Measurements from ENCODE around the gene LOC101059915.
"Not testable (repeated sequence)": the region's sequence is repeated elsewhere in the genome, so short reads cannot be mapped to it uniquely, and the experiment has no call there.

LOC101059915 gene

DNA sequence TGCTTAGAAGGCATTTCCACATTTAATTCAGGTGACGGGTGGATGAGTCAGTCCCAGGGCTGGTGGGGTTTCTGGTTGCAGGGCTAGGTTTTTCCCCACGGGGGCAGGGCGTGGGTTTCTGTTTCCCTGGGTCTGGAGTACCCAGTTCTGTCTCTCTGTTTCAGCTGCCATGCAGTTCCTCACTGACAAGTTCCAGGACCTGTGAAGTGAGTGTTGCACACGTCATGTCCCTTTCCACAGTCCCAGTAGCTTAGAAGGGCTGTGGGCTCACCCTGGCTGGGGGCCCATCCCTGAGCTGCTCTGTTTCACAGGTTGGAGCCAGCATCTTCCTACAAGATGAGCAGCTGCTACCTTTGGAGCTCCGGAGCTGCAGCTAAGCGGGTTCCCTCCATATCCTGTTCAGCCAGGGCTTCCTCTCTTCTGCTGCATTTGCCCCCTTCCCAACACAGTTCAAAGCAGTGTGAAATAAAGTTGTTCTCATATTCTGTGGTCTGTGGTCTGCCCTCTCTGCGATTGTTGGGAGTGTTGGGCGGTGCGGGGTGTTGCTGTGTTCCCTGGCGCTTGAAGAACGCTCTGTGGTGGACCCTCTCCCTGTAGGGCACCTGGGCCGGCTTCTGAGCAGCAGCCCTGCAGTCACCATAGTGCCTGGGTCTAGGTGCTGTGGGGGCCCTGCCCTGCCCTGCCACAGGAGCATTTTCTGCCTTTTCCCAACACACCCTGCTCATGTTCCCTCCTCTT lies 3.9 kb downstream of the LOC101059915 start:
- H3K4me2 ChIP-seq (ENCODE audit: low read length): no peak overlapping the region
- no peak for TF ChIP-seq EZH2phosphoT487 (IDR thresholded peaks at IDR 0.05; ENCODE audit: borderline replicate concordance, low read length)
- TF ChIP-seq, protein P1, sequence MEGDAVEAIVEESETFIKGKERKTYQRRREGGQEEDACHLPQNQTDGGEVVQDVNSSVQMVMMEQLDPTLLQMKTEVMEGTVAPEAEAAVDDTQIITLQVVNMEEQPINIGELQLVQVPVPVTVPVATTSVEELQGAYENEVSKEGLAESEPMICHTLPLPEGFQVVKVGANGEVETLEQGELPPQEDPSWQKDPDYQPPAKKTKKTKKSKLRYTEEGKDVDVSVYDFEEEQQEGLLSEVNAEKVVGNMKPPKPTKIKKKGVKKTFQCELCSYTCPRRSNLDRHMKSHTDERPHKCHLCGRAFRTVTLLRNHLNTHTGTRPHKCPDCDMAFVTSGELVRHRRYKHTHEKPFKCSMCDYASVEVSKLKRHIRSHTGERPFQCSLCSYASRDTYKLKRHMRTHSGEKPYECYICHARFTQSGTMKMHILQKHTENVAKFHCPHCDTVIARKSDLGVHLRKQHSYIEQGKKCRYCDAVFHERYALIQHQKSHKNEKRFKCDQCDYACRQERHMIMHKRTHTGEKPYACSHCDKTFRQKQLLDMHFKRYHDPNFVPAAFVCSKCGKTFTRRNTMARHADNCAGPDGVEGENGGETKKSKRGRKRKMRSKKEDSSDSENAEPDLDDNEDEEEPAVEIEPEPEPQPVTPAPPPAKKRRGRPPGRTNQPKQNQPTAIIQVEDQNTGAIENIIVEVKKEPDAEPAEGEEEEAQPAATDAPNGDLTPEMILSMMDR (IDR thresholded peaks at IDR 0.05; ENCODE audit: low read depth, low read length, poor library complexity, severe bottlenecking): no peak
- no peaks in the 10 kb centered on the region for H3K9me2 ChIP-seq (replicated peaks; ENCODE audit: control insufficient read depth, low read length)
- H3K36me3 ChIP-seq (ENCODE audit: control insufficient read depth, low read length): no peaks in the 10 kb centered on the region
- H4K20me1 ChIP-seq (ENCODE audit: control insufficient read depth, insufficient read depth, low read depth, low read length): no peaks in the 10 kb centered on the region
- no peaks in the 10 kb centered on the region for H3F3A ChIP-seq (ENCODE audit: control insufficient read depth, insufficient read depth)
- no peaks in the 10 kb centered on the region for H3K79me2 ChIP-seq (ENCODE audit: control insufficient read depth, low read length)
- no peaks in the 10 kb centered on the region for H3K4me1 ChIP-seq (ENCODE audit: control insufficient read depth, low read length)
- H3K27me3 ChIP-seq (ENCODE audit: control insufficient read depth, low read length): no peaks in the 10 kb centered on the region
- H3K27ac ChIP-seq (ENCODE audit: low read depth, low read length): no peak overlapping the region
- no peaks in the 10 kb centered on the region for H3K9me3 ChIP-seq (ENCODE audit: control insufficient read depth, insufficient read depth, low read length)
- no peak overlapping the region for H3K4me3 ChIP-seq (ENCODE audit: low read length)

DNA sequence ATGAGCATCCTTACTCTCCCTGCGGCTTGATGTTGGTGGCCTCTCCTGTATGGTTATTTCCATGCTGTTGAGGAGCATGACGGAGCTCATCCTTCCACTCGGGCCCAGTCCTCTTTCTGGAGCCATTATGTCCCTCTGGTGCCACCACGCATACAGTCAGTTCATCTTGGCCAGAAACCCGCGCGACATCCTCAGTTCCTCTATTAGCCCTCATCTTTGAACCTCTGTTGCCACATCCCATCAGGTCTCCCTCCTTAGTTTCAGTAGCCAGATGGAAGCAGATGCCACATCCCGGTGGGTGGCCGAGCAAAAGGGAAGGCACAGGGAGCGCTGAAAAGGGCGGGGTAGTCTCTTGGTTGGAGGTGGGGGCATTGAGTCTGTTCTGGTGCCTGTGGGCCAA lies 4.6 kb downstream of the LOC101059915 start:
- Histone ChIP-seq H4K20me1 (ENCODE audit: control insufficient read depth, insufficient read depth, low read depth, low read length) (no peaks in the 10 kb centered on the region), H3K4me2 (ENCODE audit: low read length) (no peak overlapping the region), H3K4me1 (ENCODE audit: control insufficient read depth, low read length) (no peaks in the 10 kb centered on the region), H3K27me3 (ENCODE audit: control insufficient read depth, low read length) (no peaks in the 10 kb centered on the region), H3F3A (ENCODE audit: control insufficient read depth, insufficient read depth) (no peaks in the 10 kb centered on the region), H3K27ac (ENCODE audit: low read depth, low read length) (no peak overlapping the region), H3K36me3 (ENCODE audit: control insufficient read depth, low read length) (no peaks in the 10 kb centered on the region), H3K9me3 (ENCODE audit: control insufficient read depth, insufficient read depth, low read length) (no peaks in the 10 kb centered on the region), H3K4me3 (ENCODE audit: low read length) (no peak overlapping the region), H3K9me2 (replicated peaks; ENCODE audit: control insufficient read depth, low read length) (no peaks in the 10 kb centered on the region), H3K79me2 (ENCODE audit: control insufficient read depth, low read length) (no peaks in the 10 kb centered on the region)
- no peak for TF ChIP-seq EZH2phosphoT487 (IDR thresholded peaks at IDR 0.05; ENCODE audit: borderline replicate concordance, low read length)
- TF ChIP-seq, protein P1 (IDR thresholded peaks at IDR 0.05; ENCODE audit: low read depth, low read length, poor library complexity, severe bottlenecking): no peak

DNA sequence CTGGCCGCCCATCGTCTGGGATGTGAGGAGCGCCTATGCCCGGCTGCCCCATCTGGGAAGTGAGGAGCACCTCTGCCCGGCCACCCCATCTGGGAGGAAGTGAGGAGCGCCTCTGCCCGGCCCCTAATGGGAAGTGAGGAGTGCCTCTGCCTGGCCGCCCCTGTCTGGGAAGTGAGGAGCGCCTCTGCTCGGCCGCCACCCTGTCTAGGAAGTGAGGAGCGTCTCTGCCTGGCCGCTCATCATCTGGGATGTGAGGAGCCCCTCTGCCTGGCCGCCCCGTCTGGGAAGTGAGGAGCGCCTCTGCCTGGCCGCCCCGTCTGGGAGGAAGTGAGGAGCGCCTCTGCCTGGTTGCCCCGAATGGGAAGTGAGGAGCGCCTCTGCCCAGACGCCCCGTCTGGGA lies 8.3 kb downstream of the LOC101059915 start:
- not testable (repeated sequence) for H3F3A ChIP-seq (ENCODE audit: control insufficient read depth, insufficient read depth); H3K79me2 ChIP-seq (ENCODE audit: control insufficient read depth, low read length); H3K9me3 ChIP-seq (ENCODE audit: control insufficient read depth, insufficient read depth, low read length); H3K27ac ChIP-seq (ENCODE audit: low read depth, low read length); H3K4me3 ChIP-seq (ENCODE audit: low read length); H3K27me3 ChIP-seq (ENCODE audit: control insufficient read depth, low read length); H3K9me2 ChIP-seq (replicated peaks; ENCODE audit: control insufficient read depth, low read length); H3K4me2 ChIP-seq (ENCODE audit: low read length); H3K4me1 ChIP-seq (ENCODE audit: control insufficient read depth, low read length); H3K36me3 ChIP-seq (ENCODE audit: control insufficient read depth, low read length); H4K20me1 ChIP-seq (ENCODE audit: control insufficient read depth, insufficient read depth, low read depth, low read length)

DNA sequence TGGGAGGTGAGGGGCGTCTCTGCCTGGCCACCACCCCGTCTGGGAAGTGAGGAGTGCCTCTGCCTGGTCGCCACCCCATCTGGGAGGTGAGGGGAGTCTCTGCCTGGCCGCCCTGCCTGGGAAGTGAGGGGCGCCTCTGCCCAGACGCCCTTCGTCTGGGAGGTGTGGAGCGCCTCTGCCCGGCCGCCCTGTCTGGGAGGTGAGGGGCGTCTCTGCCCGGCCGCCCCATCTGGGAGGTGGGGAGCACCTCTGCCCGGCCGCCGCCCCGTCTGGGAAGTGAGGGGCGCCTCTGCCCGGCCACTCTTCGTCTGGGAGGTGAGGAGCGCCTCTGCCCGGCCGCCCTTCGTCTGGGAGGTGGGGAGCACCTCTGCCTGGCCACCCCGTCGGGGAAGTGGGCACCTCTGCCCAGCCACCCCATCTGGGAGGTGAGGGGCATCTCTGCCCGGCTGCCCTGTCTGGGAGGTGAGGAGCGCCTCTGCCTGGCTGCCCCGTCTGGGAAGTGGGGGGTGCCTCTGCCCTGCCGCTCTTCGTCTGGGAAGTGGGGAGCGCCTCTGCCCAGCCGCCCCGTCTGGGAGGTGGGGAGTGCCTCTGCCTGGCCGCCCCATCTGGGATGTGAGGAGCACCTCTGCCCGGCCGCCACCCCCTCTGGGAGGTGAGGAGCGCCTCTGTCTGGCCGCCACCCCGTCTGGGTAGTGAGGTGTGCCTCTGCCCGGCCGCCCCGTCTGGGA lies 8.9 kb downstream of the LOC101059915 start:
- not testable (repeated sequence) for H4K20me1 ChIP-seq (ENCODE audit: control insufficient read depth, insufficient read depth, low read depth, low read length); H3K9me3 ChIP-seq (ENCODE audit: control insufficient read depth, insufficient read depth, low read length); H3K27me3 ChIP-seq (ENCODE audit: control insufficient read depth, low read length); H3K27ac ChIP-seq (ENCODE audit: low read depth, low read length); H3K4me1 ChIP-seq (ENCODE audit: control insufficient read depth, low read length); H3K79me2 ChIP-seq (ENCODE audit: control insufficient read depth, low read length); H3K9me2 ChIP-seq (replicated peaks; ENCODE audit: control insufficient read depth, low read length); H3K36me3 ChIP-seq (ENCODE audit: control insufficient read depth, low read length); H3K4me2 ChIP-seq (ENCODE audit: low read length); H3K4me3 ChIP-seq (ENCODE audit: low read length); H3F3A ChIP-seq (ENCODE audit: control insufficient read depth, insufficient read depth)

DNA sequence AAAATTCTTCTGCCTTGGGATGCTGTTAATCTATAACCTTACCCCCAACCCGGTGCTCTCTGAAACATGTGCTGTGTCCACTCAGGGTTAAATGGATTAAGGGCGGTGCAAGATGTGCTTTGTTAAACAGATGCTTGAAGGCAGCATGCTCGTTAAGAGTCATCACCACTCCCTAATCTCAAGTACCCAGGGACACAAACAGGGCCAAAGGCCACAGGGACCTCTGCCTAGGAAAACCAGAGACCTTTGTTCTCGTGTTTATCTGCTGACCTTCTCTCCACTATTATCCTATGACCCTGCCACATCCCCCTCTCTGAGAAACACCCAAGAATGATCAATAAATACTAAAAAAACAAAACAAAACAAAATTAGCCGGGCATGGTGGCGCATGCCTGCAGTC lies 9.8 kb downstream of the LOC101059915 start:
- not testable (repeated sequence) for H3F3A ChIP-seq (ENCODE audit: control insufficient read depth, insufficient read depth); H3K9me2 ChIP-seq (replicated peaks; ENCODE audit: control insufficient read depth, low read length); H3K4me3 ChIP-seq (ENCODE audit: low read length); H3K27me3 ChIP-seq (ENCODE audit: control insufficient read depth, low read length); H3K4me2 ChIP-seq (ENCODE audit: low read length); H3K36me3 ChIP-seq (ENCODE audit: control insufficient read depth, low read length); H3K4me1 ChIP-seq (ENCODE audit: control insufficient read depth, low read length); H4K20me1 ChIP-seq (ENCODE audit: control insufficient read depth, insufficient read depth, low read depth, low read length); H3K27ac ChIP-seq (ENCODE audit: low read depth, low read length); H3K79me2 ChIP-seq (ENCODE audit: control insufficient read depth, low read length); H3K9me3 ChIP-seq (ENCODE audit: control insufficient read depth, insufficient read depth, low read length)
